22Rv1 (cell line): Measurements from ENCODE around the gene KIAA0825.

ENCODE experiments used
- ZFX ChIP-seq: fragments of 450-650 bp; IDR thresholded peaks from 2 replicates; pipeline ENCODE4 v1.6.1; 2017; ENCODE audit warnings: antibody characterized with exemption, borderline replicate concordance
- TF ChIP-seq, protein P1 (sequence below): fragments of 450-650 bp; IDR thresholded peaks from 2 replicates; pipeline ENCODE4 v1.5.1; 2017; ENCODE audit warnings: mild to moderate bottlenecking

DNA sequence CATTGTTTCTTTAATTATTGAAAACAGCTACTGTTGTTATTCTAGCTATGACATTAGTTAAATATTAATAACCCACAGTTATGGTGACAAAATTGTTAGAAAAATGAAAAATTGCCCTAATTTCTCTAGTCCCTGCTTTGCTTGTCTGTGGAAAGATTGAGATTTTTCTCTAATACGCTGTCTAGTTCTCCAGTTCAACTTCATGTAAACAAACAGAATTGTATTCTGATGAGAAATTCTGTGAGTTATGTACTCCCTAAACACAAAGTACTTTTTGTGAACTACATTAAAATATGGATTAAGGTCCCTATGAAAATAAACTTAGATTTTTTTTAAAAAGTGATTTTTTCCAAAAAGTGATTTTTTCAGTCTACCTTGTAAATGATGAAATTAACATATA, 8.8 kb upstream of the KIAA0825 start:
- TF ChIP-seq, protein P1, sequence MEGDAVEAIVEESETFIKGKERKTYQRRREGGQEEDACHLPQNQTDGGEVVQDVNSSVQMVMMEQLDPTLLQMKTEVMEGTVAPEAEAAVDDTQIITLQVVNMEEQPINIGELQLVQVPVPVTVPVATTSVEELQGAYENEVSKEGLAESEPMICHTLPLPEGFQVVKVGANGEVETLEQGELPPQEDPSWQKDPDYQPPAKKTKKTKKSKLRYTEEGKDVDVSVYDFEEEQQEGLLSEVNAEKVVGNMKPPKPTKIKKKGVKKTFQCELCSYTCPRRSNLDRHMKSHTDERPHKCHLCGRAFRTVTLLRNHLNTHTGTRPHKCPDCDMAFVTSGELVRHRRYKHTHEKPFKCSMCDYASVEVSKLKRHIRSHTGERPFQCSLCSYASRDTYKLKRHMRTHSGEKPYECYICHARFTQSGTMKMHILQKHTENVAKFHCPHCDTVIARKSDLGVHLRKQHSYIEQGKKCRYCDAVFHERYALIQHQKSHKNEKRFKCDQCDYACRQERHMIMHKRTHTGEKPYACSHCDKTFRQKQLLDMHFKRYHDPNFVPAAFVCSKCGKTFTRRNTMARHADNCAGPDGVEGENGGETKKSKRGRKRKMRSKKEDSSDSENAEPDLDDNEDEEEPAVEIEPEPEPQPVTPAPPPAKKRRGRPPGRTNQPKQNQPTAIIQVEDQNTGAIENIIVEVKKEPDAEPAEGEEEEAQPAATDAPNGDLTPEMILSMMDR: no peak
- TF ChIP-seq ZFX: no peak
